AML-193 (cell line): Measurements from ENCODE around the gene FOXF1.

Source experiments
- DNase-seq, 2 experiments: peaks; one replicate each; lab custom pipeline; 2025; lab: John Stamatoyannopoulos, UW

FOXF1 gene

DNA sequence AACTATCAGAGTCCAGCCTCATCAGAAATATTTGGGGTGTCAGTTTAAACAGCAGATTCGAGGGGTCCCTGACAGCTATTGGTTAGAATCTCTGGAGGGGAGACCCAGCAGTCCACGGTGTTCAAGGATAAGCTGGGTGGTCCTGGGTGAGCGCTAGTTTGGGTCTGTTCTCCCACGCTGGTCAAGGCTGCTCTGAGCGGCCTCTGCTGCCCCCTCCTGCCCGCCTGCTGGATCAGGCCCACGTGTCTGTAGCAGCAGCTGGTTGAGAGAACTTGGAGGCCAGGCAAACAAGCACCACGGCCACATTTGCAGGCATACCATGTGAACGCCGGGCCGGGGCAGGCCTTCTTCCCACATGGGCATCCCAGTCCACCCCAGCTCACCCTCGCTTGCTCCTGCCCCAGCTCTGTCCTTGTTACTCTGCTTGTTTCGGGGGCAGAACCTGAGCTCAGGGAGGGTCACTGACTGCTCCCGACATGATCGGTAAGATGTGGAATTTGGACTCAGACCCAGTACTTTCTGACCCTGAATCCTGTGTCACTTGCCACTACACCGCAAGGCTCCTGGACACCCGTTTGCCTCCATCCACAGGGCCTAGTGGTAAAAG, 7.4 kb downstream of the FOXF1 start:
- peak in 1 of 2 experiments; percentile 9 for DNase-seq

DNA sequence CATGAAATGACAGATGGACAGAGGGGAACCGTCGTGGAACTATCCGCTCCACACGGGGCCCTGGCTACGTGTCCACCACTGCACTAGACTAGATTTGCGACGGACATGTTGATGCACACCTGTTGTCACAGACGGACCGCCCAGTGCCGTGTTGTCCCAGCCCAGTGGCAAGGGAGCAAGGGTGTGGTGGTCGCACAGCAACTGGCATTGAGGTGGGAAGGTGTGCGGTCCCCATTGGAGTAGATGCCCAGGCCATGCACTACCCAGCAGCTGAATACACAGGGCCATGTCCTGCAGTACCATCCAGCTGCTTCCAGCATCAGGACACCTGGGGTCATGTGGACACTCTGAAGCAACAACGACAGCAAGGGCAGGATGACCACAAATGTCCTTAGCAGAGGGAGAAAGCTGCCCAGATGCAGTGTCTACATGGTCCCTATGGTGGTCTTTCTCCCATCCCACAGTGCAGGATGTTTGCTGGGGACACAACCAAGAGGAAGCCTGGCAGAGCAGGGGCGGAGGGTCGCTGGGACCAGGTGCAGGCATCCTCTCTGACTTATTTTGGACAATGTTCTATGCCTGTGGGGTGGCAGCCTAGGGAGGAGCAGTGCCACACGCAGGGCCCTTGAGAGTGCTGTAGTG, 8.8 kb downstream of the FOXF1 start:
- no peak for DNase-seq

DNA sequence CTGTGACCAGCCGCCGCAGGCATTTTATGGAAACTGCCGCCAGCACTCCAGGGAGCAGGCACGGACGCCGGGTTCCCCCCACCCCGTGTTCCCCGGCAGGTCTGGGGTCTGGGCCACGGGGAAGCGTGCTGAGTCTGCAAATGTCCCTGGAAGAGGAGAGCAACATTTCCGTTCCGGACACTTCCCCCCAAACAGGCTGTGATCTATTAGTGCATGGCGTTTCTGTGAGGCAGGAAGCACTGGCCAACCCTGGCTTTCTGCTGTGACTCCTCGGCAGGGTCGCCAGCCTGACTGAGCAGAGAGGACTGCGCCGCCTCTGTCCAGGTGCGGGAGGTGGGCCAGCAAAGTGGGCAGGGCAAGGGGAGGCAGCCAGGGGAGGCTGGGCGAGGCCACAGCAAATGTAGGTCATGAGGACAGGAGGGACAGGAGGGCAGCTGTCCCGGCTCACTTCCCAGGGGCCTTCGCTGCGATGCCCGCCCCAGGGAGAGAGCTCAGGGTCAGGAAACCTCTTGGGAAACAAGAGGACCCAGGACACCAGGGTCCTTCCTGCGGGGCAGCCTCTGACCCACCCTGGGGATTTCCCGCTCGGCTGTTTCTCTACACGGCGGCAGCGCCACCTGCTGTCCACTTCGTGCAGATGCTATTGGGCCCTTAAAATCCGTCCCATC, 9.5 kb downstream of the FOXF1 start:
- DNase-seq: peak in 1 of 2 experiments; percentile 3

DNA sequence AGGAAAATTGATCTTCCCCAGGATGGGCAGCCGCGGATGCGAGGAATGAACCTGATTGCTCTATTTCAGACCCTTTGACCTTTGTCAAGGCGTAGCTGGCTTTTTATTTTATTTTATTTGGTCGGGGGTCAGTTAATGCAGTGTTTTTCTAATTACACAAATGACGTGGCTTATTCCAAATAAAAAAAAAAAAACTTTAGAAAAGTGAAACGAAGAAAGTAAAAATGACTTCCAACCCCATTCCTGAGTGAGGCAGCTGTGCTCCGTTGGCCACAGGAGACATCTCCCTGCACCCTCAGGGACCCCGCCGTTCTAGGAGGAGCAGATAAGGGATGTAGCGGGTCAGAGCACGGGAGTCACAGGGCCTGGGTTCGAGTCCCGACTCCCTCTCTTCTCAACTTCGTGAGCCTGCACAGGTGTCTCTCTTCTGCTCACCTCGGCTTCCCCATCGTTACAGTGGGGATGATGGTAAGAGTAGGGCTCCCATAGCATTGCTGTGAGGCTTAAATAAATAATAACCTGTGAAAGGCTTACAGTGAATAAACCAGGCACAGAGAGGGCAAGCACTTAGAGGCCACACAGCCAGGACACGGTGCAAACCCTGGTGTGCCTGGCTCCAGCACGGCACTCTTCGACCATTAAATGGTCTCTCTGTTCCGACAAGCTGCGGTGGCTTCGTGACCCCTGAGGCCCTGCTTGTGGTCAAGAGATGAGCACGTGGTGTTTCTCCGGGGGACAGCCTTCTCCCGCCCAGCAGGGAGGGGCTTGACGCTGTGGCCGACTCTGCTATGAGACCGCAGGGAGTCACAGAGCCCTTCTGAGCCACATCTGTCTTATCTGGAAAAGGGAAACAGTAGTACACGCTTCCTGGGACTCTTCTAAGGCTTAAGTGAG, 10.2 kb downstream of the FOXF1 start:
- DNase-seq: no peak

DNA sequence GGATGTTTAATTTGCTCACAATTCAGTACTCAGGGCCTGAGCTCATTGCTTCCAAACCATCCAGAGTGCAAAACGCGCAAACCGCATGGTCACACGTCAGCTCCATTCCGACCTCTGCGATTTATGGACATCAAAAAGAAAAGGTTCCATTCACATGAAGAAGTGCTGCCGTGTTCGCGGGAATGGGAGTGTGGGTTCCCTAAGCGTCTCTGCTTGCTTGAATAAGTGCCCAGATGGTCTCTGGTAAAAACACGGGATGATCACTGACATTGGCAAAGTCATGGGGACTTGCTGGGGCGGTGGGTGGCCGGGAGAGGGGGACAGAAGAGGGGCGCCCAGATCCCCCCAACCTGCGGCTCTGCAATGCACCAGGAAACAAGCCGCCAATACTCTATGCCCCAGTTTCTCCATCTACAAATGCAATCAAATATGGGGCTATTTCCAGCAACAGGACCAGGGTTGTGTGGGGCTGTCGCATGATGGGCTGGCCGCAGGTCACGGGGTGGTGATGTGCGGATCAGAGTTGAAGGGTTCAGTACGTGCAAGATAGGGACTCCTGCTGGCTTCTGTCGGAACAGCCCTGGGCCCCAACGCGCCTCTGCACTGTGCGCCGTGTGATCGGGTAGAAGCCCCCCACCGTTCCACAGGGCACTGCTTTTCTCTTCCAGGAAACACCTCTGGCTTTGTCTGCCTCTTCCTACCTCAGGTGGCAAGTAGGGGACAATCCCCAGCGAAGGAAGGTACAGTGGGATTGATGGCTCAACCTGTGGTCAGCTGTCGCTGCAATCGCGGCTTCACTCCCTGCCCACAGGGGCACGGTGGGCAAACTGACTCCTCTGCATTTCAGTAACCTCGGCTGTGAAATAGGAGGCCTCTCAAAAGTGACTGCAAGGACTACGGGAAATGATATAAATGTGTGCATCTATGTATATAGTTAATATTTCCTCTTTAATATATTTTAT, 11.2 kb downstream of the FOXF1 start:
- no peak for DNase-seq

DNA sequence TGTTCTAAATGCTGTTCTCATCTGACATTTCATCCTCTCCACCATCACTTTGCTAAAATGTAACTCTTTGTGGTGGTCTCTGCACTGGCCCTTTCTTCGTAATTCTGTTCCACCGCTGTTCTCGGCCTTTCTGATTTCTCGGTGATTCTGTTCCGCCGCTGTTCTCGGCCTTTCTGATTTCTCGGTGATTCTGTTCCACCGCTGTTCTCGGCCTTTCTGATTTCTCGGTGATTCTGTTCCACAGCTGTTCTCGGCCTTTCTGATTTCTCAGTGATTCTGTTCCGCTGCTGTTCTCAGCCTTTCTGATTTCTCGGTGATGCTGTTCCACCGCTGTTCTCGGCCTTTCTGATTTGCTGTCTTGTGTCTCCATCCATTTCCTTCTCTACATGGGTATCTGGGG, 12.3 kb downstream of the FOXF1 start:
- DNase-seq: no peak

DNA sequence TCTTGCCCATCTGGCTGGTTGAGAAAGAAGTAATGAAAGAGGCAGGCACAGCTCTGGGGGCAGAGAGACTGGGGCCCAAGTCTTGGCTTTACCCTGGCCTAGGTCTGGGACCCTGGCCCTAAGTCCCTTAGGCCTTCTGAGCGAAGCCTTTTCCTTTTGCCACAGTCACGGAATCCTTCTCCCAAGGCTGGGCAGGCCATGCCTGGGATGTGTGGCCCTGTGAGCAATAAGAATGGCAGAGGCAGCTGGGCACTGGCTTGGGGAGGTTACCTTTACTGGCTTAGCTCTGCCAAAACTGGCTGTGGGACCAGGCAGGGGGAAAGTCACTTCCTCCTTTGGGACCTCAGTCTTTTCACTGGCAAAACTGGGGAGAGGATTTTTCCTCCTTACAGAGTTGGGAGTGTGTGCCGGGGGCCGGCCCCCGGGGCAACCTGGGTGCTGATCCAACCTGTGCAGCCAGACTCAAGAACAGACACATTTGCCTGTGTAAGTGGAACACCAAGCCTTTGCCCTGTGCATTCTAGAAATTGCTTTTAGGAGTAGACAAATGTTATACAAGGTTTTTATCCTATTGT, 12.9 kb downstream of the FOXF1 start:
- no peak for DNase-seq

DNA sequence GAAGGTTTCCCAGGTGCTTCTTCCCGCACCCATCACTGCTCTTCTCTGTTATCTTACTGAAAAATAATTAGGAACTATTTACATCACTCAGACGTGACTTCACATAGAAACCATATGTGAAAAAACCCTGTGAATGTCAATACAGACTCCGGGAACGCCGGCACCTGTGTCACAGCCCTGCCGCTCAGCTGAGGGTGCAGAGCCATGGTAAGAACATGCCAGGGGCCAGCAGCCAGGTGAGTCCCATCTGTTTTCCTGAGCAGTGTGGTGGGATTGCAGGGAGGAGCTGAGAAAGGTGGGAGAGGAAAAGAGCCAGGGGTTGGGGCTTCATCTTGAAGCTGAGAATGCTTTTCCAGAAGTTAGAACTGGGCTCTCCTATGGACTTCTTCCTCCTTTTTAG, 13.7 kb downstream of the FOXF1 start:
- no peak for DNase-seq

DNA sequence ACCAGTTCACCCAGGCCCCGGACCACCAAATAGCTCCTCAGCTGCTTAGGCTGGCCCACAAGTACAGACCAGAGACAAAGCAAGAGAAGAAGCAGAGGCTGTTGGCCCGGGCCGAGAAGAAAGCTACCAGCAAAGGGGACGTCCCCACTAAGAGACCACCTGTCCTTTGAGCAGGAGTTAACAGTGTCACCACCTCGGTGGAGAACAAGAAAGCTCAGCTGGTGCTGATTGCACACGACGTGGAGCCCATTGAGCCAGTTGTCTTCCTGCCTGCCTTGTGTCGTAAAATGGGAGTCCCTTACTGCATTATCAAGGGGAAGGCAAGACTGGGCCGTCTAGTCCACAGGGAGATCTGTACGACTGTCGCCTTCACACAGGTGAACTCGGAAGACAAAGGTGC, 15.4 kb downstream of the FOXF1 start:
- no peak for DNase-seq

DNA sequence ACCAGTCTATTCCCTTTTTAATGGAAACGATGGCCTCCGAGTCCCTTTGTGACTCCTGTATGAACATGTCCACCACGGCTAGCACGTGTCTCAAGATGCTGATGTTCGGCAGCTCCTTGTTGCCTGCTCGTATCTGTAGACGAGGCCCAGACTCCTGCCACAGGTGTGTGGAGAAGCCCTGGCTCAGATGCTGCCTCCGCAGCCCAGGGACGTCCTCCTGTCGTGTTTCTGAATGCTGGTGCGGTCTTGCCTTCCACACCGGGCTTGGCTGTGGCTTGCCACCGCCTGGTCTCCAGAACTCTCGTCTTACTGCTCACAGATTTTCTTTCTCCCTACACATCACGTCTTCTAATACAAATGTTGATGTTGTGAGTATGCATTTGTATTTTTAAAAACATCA, 17.0 kb downstream of the FOXF1 start:
- DNase-seq: no peak

DNA sequence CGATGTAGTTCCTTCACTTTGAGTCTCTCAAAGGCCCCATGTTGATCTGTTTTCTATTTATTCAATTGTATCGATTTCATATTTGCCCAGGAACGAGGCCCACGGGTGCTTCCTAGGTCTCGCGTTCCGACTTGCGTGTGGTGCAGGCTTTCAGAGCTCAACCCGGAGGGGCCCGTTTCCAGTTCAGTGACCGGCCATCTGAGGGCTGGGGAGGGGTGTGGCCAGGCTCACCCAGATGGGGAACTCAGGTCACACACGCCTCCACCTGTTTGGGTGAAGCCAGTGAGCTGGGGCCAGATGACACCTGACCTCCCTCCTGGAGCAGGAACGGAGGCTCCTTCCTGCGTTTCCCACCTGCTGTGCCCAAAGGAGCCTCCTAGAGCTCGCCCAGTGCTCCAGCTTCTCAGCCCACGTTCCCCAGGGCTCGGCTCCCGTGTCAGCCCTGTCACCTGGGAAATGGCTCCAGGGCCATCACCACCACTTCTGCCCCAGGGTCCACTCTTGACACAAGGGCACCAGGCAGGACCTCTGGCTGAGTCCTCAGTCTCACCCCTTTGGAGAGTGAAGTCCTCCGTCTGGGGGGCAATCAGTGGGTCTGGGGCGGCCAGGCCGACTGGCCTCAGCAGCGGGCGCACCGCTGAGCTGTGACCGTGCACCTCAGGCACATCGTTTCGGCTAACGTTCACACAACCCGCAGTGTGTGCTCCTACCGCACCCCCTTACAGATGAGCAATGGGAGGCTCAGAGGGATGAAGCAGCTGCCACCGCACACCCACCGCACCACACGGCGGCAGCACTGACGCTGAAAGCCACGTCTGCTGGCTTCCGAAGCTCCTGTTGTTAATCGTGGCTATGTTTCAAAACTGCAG, 18.0 kb downstream of the FOXF1 start:
- no peak for DNase-seq

DNA sequence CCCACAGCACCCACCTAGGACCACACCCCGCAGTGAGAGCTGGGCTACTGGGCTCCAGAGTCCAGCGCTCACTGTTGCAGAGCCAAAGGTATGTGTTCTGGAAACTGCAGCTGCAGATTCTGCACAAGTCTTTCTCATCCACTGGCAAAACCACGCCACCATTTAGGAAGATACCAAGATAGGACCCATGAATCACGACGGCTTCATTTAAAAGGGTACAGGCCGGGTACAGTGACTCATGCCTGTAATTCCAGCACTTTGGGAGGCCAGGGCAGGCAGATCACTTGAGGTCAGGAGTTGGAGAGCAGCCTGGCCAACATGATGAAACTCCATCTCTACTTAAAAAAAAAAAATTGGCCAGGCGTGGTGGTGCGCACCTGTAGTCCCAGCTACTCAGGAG, 18.8 kb downstream of the FOXF1 start:
- no peak for DNase-seq

DNA sequence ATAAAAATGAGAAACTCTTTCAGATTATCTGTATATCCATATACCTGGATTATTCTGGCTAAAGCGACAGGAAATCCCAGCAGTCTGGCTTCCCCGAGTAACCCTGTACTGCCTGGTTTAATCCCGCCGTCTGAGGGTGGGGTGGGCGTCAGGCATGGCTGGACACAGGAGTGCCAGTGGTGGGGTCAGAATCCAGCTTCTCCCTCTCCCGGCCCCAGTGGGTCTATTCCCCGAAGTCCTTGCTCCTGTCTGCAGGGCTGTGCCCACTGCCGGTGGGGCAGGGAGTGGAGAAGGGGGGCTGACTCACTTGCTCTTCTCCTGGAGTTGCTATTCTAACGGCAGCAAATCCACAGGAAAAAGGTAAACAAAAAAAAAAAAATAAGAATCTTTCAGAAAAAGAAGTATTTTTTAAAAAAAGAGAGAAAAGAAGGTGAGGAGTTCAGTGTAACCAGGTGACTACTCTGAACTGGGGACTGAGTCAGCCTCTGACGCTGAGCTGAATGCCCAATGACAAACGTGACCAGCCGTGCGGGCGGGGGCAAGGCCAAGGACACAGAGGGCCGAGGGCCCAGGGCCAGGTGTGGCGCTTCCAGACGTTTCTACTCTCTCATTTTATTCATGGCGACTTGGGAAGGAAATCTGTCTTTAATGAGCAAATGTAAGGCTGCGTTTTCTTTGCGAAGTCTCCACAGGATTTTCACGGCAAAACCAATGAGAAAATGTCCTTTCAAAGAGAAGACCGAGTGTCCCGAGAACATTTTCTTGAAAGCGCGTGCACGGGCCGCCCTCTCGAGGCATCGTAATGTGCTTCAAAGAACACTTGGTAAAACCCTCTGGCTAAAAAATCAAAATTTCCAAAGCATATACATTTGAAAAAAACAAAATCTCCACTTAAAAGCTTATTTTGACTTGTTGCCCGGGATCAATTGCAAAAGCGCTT, 20.2 kb downstream of the FOXF1 start:
- DNase-seq: no peak

DNA sequence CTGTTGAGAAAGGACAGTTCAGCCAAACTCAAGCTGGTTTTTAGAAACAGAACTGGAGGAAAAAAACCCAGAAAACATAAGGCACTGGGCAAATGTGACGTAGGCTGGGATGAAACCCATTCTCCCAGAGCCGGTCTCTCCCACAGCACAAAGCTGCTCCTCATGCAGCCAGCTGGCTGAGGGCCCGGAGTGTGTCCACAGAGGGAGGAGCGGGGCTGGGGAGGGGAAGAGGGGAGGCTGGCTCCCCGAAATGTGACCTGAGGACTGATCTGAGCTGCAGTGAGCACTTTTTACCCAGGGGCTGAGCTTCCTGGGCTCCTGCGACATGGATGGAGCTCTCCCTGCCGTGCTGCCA, 20.8 kb downstream of the FOXF1 start:
- DNase-seq: no peak

DNA sequence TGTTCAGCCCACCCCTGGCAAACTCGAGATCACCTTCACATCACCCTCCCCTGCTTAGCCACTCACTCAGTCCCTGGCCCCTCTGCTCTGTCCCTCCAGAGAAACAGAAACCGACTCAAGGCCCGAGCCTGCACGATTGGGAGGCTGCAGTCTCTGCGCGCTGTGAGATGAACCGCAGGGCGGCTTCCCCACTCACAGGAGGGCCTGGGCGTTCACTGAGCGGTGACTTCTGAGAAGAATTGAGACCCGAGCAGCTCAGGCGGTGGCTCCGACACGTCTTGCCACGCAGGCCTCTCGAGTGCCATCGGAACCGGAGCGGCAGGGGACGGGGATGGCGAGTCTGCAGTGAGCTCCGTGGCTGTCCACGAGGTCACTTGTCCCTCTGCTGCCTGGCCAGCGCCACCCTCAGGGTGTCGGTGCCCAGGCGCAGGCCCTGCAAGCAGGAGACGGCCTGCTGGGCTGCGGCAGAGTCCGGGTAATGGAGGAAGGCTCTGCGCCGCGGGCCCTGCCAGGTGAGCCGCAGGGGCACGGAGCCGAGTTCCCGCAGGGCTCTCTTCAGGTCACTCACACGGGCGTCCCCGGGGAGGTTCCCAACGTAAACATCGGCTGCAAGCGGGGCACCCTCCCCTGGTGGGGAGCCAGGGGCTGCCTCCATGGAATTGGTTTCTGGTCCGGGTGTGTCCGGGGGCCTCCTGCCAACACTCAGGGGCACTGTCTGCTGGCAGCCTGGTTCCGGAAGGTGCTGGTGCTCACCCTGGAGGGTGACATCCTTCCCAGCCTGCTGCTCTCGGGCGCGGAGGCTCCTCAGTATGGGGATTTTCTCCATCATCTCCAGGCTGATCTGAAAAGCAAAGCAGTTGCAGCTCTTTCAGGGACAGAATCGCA, 21.6 kb downstream of the FOXF1 start:
- DNase-seq: no peak

DNA sequence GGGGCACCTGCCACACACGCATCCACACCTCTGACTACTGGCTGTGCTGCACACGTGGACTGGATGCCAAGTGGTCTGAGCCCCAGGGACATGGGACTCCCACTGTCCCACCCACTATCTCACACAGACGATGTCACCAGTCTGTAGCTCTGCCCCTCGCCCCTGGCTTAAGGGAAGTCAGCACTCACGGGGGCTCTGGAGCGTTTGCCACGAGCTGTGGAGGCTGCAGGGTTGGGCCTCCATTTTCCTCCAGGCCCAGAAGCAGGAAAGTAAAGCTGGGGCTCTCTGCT, 22.1 kb downstream of the FOXF1 start:
- DNase-seq: no peak

DNA sequence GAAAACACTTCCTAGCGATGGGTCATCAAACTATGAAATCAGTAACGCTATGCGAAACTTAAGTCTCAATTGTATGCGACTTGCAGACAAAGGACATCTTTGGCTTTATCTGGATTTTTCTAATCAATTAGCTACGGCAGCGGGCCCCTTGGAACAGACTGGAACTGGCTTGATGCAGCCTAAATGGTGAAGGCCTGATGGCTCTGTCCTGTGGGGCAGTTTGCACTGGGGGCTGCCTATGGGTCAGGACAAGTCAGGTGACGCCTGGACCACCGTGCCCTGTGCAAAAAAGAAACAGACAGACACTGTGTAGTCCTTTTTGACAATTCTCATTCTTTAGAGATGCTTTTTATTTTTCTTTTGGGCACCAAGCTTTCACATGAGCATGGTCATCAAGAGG, 22.7 kb downstream of the FOXF1 start:
- DNase-seq: no peak

DNA sequence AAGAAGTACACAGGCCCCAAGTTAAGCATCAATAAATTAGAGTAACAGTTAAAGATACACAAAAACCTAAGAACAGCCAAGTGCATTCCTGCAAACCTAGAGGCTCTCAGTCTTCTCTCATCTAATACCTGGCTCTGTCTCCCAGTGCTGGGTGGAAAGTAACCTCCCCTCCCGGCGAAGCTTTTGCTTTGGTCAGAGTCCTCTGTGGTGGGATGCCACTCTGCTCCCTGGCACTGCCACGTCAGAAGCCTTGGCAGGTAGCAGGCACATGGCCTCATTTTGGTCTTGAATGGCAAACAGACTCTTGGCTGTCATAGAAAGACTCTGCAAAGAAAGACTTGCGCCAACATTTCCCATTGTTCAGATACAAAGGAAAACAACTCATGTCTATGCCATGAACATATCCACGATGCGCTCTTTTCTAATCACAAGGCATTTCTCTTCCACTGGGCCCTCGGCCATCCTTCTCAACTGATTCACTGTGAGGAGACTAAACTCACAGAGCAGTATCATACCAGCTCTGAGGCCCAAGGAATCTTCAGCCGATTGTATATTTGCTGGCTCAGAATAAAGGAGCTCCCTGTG, 23.5 kb downstream of the FOXF1 start:
- no peak for DNase-seq
